H7 (cell line): ENCODE results near the gene EEF1AKMT4. TPM values are rescaled to one million over a fixed set of nuclear protein-coding genes. Genes with fewer than 3 reads are reported as not detected.

ENCODE experiments used
- DNase-seq: peaks from one replicate; pipeline ENCODE4 v3.0.0; 2012
- H3K27me3 ChIP-seq: 2 replicates; pipeline ENCODE4 v1.6.0; 2011; ENCODE audit warnings: mild to moderate bottlenecking, low read length; ENCODE audit not compliant: control insufficient read depth, insufficient read depth
- H3K36me3 ChIP-seq: replicated peaks from 2 replicates; pipeline ENCODE4 v1.5.1; 2011; ENCODE audit warnings: low read length; ENCODE audit not compliant: control insufficient read depth, insufficient read depth
- H3K4me3 ChIP-seq: 2 replicates; pipeline ENCODE4 v1.5.1; 2011; ENCODE audit warnings: low read depth, mild to moderate bottlenecking, control low read depth, low read length, moderate library complexity; ENCODE audit not compliant: insufficient read depth
- total RNA-seq: library from RNA; depleted of rRNA; stranded (reverse); fragments of >200 nt; shearing (Covaris generic); gene quantifications from 2 replicates; pipeline ENCODE4 v1.2.3, GENCODE V29; 2014

Gene EEF1AKMT4
- total RNA-seq, 1 experiment from 2014 or later: 10.1 TPM

DNA sequence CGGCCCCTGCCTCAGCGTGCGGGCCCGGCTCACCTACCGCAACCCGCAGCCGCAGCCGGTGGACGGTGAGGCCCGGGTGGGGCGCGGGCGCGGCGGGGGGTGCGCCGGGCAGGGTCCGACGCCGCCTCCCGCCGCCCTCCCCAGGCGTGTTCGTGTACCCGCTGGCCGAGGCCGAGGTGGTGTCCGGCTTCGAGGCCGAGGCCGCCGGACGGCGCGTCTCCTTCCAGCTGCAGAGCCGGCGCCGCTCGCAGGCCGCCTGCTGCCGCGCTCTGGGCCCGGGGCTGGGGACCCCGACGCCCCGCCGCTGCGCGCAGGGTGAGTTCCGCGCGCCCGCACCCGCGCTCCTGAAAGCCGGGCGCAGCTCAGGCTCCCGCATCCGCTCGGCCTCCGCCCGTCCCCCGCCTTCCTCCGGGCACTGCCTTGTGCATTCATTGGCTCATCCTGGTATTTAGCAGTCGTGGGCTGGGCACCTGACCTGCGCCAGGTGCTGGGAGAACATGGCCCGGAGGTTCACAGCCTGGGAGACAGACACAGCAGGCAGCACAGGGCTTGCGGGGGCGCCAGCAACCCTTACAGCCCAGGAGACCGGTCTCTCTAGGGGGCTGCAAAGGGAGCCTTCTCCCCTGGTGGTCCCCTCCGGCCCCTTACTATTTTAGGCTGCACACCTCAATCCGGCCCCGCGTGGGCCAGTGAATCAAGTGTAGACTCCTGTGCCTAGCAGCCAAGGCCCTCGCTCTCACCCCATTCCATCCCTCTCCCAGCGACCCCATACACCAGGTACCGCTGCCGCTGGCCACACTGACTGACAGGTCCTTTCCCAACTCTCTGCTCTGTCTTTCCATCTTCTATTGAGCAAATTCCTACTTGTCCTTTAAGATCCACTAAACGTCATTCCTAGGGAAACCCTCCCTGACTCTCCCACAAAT is 18.6 kb upstream of the EEF1AKMT4 start:
- H3K36me3 ChIP-seq: no peaks in the 10 kb centered on the region
- DNase-seq: peak; percentile 86
- peak overlapping the region; percentile 42; the same call in 1 of the 2 replicates for H3K4me3 ChIP-seq
- H3K27me3 ChIP-seq: peaks cover 58% of the 10 kb centered on the region

DNA sequence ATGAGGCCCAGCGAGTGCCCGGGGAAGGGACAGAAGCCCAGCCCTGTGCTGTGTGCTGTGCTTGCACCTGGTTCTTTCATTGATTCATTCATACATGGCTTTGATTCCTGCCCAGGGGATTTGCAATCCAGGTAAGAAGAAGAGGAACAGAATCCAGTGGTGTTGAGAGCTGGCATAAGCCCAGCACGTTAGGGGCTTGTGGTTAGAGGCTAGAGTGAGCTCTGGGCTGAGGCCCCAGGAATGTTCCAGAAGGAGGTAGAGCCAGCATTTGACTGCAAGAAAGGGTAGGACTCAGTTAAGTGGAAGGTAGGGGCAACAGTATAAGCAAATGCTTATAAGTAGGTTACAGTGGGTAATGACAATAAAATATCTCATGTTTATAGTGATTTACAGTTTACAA is 17.8 kb upstream of the EEF1AKMT4 start:
- Histone ChIP-seq H3K36me3 (no peaks in the 10 kb centered on the region), H3K4me3 (no peak overlapping the region), H3K27me3 (peaks cover 56% of the 10 kb centered on the region)
- peak; percentile 22 for DNase-seq

DNA sequence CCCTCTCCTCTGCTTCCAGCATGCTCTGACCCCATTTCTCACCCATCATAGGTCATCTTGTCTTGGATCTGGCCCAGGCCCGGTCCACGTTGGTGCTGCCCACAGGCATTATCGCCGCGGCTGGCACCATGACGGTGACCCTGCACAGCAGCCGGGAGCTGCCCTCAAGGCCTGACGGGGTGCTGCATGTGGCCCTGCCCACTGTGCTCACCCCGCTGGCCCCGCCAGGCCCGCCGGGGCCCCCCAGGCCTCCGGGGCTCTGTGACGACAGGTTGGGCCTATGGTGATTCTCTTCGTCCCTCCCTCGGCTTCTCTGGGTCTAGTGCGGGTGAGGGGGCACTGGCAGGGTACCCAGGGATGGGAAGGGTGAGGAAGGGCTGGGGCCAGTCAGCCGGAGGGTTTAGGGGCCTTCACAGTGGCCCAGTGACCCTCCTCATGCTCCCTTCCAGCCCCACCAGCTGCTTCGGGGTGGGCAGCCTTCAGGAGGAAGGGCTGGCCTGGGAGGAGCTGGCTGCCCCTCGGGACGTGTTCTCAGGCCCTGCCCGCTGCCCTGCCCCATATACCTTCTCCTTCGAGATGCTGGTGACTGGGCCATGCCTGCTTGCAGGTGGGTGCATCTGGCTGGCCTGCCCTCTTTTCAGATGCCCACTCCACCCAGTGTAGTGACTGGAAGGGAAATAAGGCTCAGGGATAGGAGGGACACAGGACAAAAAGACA is 16.2 kb upstream of the EEF1AKMT4 start:
- no peaks in the 10 kb centered on the region for H3K36me3 ChIP-seq
- H3K4me3 ChIP-seq: no peak overlapping the region
- peaks cover 47% of the 10 kb centered on the region for H3K27me3 ChIP-seq

DNA sequence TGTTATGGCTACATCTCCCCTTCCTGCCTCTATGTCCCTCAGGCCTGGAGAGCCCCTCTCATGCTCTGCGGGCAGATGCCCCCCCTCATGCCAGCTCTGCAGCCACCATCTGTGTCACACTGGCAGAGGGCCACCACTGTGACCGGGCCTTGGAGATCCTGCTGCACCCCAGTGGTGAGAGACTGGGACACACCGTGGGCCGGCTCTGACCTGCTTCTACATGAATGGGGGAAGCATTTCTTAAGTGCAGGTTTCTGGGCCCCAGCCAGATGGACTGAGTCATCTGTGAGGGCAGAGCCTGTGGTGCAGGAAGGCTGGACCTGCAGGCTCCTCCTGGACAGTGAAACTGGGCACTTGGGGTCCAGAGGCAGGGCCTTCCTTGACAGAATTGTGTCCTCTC is 15.2 kb upstream of the EEF1AKMT4 start:
- Histone ChIP-seq H3K27me3 (peaks cover 38% of the 10 kb centered on the region), H3K36me3 (no peaks in the 10 kb centered on the region), H3K4me3 (no peak overlapping the region)
- peak; percentile 56 for DNase-seq

More for the DNA sequence above, 16.2 kb upstream of the EEF1AKMT4 start:
- peak; percentile 44 for DNase-seq

DNA sequence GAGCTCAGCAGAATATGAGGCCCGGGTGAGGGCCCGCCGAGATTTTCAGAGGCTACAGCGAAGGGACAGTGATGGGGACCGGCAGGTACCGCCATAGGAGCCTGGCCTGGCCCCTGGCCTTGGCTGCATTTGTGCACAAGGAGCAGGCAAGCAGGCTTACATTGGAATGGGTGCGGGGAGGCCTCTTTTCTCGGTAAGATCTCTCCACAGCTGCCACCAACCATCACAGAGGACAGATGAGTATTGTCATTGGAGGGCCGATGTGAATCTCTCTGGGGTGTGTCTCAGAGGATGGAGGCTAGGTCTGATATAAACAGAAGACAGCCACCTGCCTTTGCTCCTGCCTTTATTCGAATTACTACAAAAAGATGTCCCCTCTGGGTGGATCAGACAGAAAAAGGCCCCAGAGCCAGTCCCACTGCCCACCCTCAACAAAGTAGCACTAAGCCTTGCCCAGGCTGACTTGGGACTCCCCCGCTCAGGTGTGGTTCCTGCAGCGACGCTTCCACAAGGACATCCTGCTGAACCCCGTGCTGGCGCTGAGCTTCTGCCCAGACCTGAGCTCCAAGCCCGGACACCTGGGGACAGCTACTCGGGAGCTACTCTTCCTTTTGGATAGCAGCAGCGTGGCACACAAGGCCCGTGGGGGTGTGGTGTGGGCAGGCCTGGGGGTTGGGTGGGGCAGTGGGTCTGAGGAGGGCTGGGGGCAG is 14.6 kb upstream of the EEF1AKMT4 start:
- Histone ChIP-seq H3K4me3 (no peak overlapping the region), H3K36me3 (no peaks in the 10 kb centered on the region), H3K27me3 (peaks cover 33% of the 10 kb centered on the region)
- DNase-seq: peak; percentile 40

DNA sequence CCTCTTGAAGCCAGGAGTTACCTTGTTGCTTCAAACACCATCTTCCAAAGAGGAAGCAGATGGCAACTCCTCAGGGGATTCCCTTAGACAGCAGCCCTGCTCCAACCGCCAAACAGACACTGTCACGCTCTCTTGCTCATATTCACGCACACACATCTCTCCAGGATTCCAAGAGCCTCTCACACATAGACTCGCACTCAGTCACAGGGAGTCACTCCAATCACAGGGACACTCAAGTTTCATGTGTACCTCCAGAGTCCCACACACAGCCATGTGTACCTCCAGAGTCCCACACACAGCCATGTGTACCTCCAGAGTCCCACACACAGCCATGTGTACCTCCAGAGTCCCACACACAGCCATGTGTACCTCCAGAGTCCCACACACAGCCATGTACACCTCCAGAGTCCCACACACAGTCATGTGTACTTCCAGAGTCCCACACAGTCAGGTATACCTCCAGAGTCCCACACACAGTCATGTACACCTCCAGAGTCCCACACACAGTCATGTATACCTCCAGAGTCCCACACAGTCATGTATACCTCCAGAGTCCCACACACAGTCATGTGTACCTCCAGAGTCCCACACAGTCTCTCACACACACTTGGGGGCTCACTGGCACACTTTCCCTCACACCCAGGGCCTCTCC is 14.0 kb upstream of the EEF1AKMT4 start:
- peaks cover 26% of the 10 kb centered on the region for H3K27me3 ChIP-seq
- H3K36me3 ChIP-seq: no peaks in the 10 kb centered on the region
- DNase-seq: no peak
- no peak overlapping the region for H3K4me3 ChIP-seq

DNA sequence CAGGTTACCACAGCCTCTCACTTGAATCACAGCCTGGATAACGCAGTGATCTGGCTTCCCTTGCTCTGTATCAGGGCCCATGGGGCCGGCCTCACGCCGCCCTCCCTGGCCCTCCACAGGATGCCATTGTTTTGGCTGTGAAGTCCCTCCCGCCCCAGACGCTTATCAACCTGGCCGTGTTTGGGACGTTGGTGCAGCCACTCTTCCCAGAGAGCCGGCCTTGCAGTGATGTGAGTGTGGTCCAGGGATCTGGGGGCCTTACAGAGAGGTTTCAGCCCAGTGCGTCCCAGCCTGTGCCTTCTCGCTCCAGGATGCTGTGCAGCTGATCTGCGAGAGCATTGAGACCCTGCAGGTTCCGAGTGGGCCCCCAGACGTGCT is 13.4 kb upstream of the EEF1AKMT4 start:
- peak; percentile 67 for DNase-seq
- H3K4me3 ChIP-seq: no peak overlapping the region
- H3K27me3 ChIP-seq: peaks cover 21% of the 10 kb centered on the region
- H3K36me3 ChIP-seq: no peaks in the 10 kb centered on the region

DNA sequence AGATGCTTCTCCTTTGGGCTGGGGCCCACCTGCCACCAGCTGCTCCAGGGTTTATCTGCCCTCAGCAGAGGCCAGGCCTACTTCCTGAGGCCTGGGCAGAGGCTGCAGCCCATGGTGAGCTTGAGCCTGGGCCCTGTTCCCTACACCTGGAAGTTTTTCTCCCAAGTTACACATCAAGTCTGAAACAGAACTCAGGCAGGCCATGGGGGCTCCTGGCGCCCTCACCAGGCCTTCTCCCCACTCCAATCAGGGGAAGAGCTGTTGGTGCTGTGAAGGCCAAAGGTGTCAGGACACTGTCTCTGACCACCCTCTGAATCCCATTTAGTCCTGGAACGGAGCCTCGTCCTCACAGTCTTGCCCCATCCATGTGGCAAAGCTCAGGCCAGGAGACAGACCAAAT is 12.8 kb upstream of the EEF1AKMT4 start:
- peaks cover 15% of the 10 kb centered on the region for H3K27me3 ChIP-seq
- no peaks in the 10 kb centered on the region for H3K36me3 ChIP-seq
- DNase-seq: peak; percentile 51
- no peak overlapping the region for H3K4me3 ChIP-seq

DNA sequence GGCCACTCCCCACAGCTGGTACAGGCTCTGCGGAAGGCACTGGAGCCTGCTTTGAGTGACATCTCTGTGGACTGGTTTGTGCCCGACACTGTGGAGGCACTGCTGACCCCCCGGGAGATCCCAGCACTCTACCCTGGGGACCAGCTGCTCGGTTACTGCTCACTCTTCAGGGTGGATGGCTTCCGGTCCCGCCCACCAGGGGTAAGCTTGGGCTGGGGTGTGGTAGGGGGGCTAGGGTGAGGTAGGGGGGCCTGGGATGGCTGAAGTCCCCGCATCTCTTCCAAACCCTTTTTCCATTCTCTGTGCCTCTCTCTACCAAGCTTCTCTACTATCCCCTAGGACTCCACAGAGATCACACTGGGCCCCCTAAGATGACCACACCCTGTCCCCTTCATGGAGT is 12.3 kb upstream of the EEF1AKMT4 start:
- Histone ChIP-seq H3K4me3 (no peak overlapping the region), H3K27me3 (peaks cover 9% of the 10 kb centered on the region), H3K36me3 (no peaks in the 10 kb centered on the region)
- peak; percentile 52 for DNase-seq

DNA sequence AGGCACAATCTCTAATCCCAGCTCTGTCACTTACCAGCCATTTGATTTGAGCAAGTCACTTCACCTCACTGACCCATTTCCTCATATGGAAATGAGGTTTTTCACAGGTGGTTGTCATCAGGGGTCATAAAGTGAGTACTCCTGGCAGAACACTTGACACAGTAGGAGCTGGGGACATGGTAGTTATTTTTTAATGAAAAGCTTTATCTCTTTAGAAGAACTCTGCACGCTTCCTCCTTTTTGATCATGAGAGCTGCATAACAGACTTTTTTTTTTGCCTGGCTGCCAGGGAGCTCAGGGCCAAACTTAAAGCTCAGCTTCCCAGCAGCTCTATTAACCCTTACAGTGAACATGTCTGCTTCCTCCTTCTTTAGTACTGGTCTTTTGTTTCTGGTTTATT is 11.7 kb upstream of the EEF1AKMT4 start:
- Histone ChIP-seq H3K27me3 (peaks cover 3% of the 10 kb centered on the region), H3K36me3 (peaks cover 3% of the 10 kb centered on the region; the same call in 1 of the 2 replicates), H3K4me3 (no peak overlapping the region)
- DNase-seq: peak; percentile 21

DNA sequence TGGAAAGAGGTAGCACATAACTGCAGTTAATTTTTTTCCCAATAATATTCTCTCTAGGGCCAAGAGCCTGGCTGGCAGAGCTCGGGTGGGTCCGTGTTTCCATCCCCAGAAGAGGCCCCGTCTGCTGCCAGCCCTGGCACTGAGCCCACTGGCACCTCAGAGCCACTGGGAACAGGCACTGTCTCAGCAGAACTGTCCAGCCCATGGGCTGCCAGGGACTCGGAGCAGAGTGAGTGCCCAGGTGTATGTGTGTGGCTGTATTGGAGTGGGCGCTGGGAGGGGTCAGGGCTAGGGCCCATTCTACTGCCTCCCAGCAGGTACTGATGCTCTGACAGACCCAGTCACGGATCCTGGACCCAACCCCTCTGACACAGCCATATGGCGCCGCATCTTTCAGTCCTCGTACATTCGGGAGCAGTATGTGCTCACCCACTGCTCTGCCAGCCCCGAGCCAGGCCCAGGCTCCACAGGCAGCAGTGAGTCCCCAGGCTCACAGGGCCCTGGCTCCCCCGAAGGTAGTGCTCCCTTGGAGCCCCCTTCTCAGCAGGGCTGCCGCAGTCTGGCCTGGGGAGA is 11.1 kb upstream of the EEF1AKMT4 start:
- peaks cover 5% of the 10 kb centered on the region; the same call in 1 of the 2 replicates for H3K36me3 ChIP-seq
- peak; percentile 31 for DNase-seq
- H3K27me3 ChIP-seq: no peaks in the 10 kb centered on the region; the same call in none of the 2 replicates
- H3K4me3 ChIP-seq: no peak overlapping the region

DNA sequence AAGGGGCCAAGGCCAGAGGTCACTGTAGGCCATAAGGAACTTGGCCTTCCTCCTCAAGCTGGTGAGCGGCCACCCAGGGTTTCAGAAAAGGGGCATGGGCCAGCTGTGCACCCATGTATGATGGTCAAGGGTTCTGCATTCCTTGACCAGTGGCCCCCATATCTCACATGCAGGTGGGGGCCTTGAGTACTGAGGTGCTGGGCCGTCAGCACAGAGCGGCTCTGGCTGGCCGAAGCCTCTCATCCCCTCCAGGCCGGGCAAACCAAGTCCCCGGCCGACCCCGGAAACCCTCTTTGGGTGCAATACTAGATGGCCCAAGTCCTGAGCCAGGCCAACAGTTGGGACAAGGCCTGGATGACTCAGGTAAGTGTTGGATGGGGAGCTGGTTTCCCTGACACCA is 10.3 kb upstream of the EEF1AKMT4 start:
- Histone ChIP-seq H3K27me3 (no peaks in the 10 kb centered on the region; the same call in none of the 2 replicates), H3K4me3 (no peak overlapping the region), H3K36me3 (peaks cover 12% of the 10 kb centered on the region)
- peak; percentile 28 for DNase-seq

DNA sequence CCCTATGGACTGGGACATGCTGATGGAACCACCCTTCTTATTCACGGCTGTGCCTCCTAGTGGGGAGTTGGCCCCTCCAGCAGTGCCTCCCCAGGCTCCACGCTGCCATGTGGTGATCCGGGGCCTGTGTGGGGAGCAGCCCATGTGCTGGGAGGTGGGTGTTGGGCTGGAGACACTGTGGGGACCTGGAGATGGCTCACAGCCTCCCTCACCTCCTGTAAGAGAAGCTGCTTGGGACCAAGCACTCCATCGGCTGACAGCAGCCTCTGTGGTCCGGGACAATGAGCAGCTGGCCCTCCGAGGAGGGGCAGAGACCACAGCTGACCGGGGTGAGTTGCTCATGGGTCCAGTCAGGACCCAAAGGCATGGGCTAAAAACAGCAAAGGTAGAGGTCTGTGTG is 9.8 kb upstream of the EEF1AKMT4 start:
- Histone ChIP-seq H3K4me3 (no peak overlapping the region), H3K36me3 (peaks cover 16% of the 10 kb centered on the region), H3K27me3 (no peaks in the 10 kb centered on the region; the same call in none of the 2 replicates)
- no peak for DNase-seq
